GM12891 (cell line): ENCODE results near the gene LPIN1.

ENCODE experiments used
- POLR2A ChIP-seq: IDR thresholded peaks from 2 replicates; pipeline ENCODE4 v1.6.1; 2011; ENCODE audit warnings: low read depth, low read length, control low read depth
- TAF1 ChIP-seq: IDR thresholded peaks from 2 replicates; pipeline ENCODE4 v1.6.1; 2011; ENCODE audit warnings: low read depth, low read length, control low read depth

DNA sequence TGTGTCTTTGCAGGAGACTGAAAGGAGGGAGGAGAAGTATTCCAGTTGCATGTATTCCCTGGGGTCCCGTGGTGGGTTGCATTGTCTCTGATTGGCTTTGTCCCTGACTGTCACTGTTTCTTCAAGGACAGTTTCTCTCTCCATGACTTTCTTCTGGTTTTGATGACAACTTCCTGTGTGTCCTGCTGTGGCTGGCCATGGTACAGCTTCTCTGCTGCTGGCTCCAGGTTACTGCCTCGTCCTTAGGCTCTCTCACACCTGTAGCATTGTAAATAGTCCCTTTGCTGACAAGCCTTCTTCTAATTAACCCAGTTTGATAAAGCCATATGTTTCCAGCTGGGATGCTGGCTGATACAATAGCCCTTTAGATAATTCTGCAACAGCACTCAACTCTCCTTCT is 129.0 kb downstream of the LPIN1 start:
- no peak for TF ChIP-seq TAF1
- TF ChIP-seq POLR2A: no peak
